WTC11 (cell line): ENCODE data around the gene PLCG2. TPM values are rescaled to one million over a fixed set of nuclear protein-coding genes. Genes with fewer than 3 reads are reported as not detected.

Source experiments
- ATAC-seq: fragments of 200-7000 bp; cut with Tn5 transposase; 2 replicates; pipeline ENCODE4 v1.10.0; 2021; ENCODE audit warnings: mild to moderate bottlenecking, moderate library complexity
- CTCF ChIA-PET: fragments of 300-600 bp; sonication (Branson Sonifier 250); formaldehyde crosslinking; loops from one replicate; lab custom pipeline; 2021; ENCODE audit warnings: antibody characterized with exemption; lab: Charles Lee
- POLR2A ChIA-PET: fragments of 350-600 bp; sonication (Branson Sonifier 250); formaldehyde crosslinking; loops from one replicate; lab custom pipeline; 2021; ENCODE audit warnings: antibody characterized with exemption; lab: Charles Lee
- DNase-seq: peaks from one replicate; pipeline ENCODE4 v3.0.0; 2021; ENCODE audit warnings: low spot score
- H3K27ac Mint-ChIP-seq: 2 replicates; pipeline ENCODE4 v1.8.0; 2021; ENCODE audit warnings: mixed read lengths
- H3K27me3 Mint-ChIP-seq: 2 replicates; pipeline ENCODE4 v1.8.0; 2021; ENCODE audit warnings: low read depth, mild to moderate bottlenecking, moderate library complexity, mixed read lengths
- H3K36me3 Mint-ChIP-seq: 2 replicates; pipeline ENCODE4 v1.8.0; 2021; ENCODE audit warnings: mixed read lengths
- H3K4me1 Mint-ChIP-seq: 2 replicates; pipeline ENCODE4 v1.8.0; 2022; ENCODE audit warnings: mixed read lengths
- H3K4me3 Mint-ChIP-seq: 2 replicates; pipeline ENCODE4 v1.8.0; 2021; ENCODE audit warnings: mild to moderate bottlenecking, moderate library complexity, mixed read lengths
- H3K9me3 Mint-ChIP-seq: 2 replicates; pipeline ENCODE4 v1.8.0; 2021; ENCODE audit warnings: mixed read lengths
- ATF1 ChIP-seq: sonication (generic); formaldehyde crosslinking; IDR thresholded peaks from 2 replicates; pipeline ENCODE4 v1.8.1; 2023; ENCODE audit warnings: mild to moderate bottlenecking, moderate library complexity, missing genetic modification reagents
- FOXJ3 ChIP-seq: sonication (generic); formaldehyde crosslinking; IDR thresholded peaks from 2 replicates; pipeline ENCODE4 v1.9.0; 2021; ENCODE audit warnings: missing genetic modification reagents, mild to moderate bottlenecking, borderline replicate concordance
- GABPB1 ChIP-seq: sonication (generic); formaldehyde crosslinking; IDR thresholded peaks from 2 replicates; pipeline ENCODE4 v1.8.1; 2023; ENCODE audit warnings: mild to moderate bottlenecking, missing genetic modification reagents
- NFYB ChIP-seq: sonication (generic); formaldehyde crosslinking; conservative IDR thresholded peaks from 2 replicates; pipeline ENCODE4 v1.8.0; 2022; ENCODE audit warnings: low read depth, missing genetic modification reagents
- NR1H2 ChIP-seq: sonication (generic); formaldehyde crosslinking; IDR thresholded peaks from 2 replicates; pipeline ENCODE4 v1.9.0; 2021; ENCODE audit warnings: mild to moderate bottlenecking, moderate library complexity, missing genetic modification reagents
- TCF7 ChIP-seq: sonication (generic); formaldehyde crosslinking; IDR thresholded peaks from 2 replicates; pipeline ENCODE4 v1.8.0; 2022; ENCODE audit warnings: mild to moderate bottlenecking, low read depth, missing genetic modification reagents, moderate library complexity
- TEAD1 ChIP-seq: sonication (generic); formaldehyde crosslinking; IDR thresholded peaks from 2 replicates; pipeline ENCODE4 v1.8.0; 2022; ENCODE audit warnings: mild to moderate bottlenecking, missing genetic modification reagents
- TP53 ChIP-seq: sonication (generic); formaldehyde crosslinking; IDR thresholded peaks from 2 replicates; pipeline ENCODE4 v1.8.1; 2023; ENCODE audit warnings: mild to moderate bottlenecking, missing genetic modification reagents
- ZNF232 ChIP-seq: sonication (generic); formaldehyde crosslinking; IDR thresholded peaks from 2 replicates; pipeline ENCODE4 v1.8.0; 2022; ENCODE audit warnings: mild to moderate bottlenecking, missing genetic modification reagents
- ZNF396 ChIP-seq: fragments of 250-450 bp; sonication (Bioruptor Pico); IDR thresholded peaks from 2 replicates; pipeline ENCODE4 v1.8.0; 2021; ENCODE audit warnings: mild to moderate bottlenecking, moderate library complexity, borderline replicate concordance
- total RNA-seq: library from RNA; stranded (reverse); gene quantifications from 3 replicates; pipeline ENCODE4 v1.2.3, GENCODE V29; 2021
- TF ChIP-seq, protein P1 (sequence below): sonication (generic); formaldehyde crosslinking; IDR thresholded peaks from 2 replicates; pipeline ENCODE4 v1.8.0; 2022; ENCODE audit warnings: missing genetic modification reagents
- TF ChIP-seq, protein P2 (sequence below): sonication (generic); formaldehyde crosslinking; IDR thresholded peaks from 2 replicates; pipeline ENCODE4 v1.8.0; 2023; ENCODE audit warnings: missing genetic modification reagents
- TF ChIP-seq, protein P3 (sequence below): fragments of 250-450 bp; sonication (Bioruptor Pico); IDR thresholded peaks from 2 replicates; pipeline ENCODE4 v1.9.0; 2021; ENCODE audit warnings: mild to moderate bottlenecking

The PLCG2 gene
- total RNA-seq, 1 experiment from 2014 or later: 7.0 TPM

DNA sequence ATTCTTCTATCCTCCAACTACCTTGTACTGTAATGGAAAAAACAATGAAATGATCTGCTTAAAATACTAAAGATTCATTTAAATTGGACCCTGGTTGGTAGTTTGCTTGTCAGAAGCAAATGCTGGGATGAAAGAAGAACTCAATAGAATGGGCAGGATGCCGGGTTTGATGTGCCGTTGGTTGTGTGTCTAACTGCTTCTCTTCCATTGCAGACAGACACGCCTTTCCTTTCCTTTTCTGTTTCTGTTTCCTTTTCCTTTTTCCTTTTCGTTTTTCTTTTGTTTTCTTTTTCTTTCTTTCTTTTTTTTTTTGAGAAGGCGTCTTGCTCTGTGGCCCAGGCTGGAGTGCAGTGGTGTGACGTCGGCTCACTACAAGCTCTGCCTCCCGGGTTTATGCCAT is 64.6 kb downstream of the PLCG2 start (continued):
- TF ChIP-seq, protein P1, sequence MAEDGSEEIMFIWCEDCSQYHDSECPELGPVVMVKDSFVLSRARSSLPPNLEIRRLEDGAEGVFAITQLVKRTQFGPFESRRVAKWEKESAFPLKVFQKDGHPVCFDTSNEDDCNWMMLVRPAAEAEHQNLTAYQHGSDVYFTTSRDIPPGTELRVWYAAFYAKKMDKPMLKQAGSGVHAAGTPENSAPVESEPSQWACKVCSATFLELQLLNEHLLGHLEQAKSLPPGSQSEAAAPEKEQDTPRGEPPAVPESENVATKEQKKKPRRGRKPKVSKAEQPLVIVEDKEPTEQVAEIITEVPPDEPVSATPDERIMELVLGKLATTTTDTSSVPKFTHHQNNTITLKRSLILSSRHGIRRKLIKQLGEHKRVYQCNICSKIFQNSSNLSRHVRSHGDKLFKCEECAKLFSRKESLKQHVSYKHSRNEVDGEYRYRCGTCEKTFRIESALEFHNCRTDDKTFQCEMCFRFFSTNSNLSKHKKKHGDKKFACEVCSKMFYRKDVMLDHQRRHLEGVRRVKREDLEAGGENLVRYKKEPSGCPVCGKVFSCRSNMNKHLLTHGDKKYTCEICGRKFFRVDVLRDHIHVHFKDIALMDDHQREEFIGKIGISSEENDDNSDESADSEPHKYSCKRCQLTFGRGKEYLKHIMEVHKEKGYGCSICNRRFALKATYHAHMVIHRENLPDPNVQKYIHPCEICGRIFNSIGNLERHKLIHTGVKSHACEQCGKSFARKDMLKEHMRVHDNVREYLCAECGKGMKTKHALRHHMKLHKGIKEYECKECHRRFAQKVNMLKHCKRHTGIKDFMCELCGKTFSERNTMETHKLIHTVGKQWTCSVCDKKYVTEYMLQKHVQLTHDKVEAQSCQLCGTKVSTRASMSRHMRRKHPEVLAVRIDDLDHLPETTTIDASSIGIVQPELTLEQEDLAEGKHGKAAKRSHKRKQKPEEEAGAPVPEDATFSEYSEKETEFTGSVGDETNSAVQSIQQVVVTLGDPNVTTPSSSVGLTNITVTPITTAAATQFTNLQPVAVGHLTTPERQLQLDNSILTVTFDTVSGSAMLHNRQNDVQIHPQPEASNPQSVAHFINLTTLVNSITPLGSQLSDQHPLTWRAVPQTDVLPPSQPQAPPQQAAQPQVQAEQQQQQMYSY: no peak
- TF ChIP-seq, protein P2, sequence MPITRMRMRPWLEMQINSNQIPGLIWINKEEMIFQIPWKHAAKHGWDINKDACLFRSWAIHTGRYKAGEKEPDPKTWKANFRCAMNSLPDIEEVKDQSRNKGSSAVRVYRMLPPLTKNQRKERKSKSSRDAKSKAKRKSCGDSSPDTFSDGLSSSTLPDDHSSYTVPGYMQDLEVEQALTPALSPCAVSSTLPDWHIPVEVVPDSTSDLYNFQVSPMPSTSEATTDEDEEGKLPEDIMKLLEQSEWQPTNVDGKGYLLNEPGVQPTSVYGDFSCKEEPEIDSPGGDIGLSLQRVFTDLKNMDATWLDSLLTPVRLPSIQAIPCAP (CRISPR knock-in tag): no peak

DNA sequence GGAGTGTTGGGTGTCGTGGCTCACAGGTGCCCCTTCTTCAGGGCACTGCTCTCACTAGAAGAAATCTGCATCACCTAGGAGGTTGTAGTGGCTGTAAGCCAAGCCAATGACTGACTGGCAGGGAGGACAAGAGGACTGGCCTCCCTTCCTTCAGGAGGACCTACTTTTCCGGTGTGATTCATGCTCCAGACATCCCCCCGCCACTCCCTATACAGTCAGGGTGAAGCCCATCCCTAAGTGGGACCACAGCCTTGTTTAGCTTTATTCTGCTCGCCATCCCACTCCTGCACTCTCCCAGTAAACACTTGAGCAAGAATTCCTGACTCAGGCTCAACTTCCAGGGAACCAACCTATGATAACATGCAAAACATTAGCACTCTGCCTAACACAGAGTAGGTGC is 67.0 kb downstream of the PLCG2 start:
- Mint-ChIP-seq H3K4me3 (no peak overlapping the region), H3K27me3 (no peaks in the 10 kb centered on the region), H3K36me3 (no peaks in the 10 kb centered on the region), H3K4me1 (peaks cover 14% of the 10 kb centered on the region), H3K27ac (no peak overlapping the region), H3K9me3 (no peaks in the 10 kb centered on the region)
- DNase-seq: no peak
- ChIA-PET POLR2A (no interaction called here), CTCF (interaction anchor here (2.6 kb wide), 1 partner anchor 10 kb away, joined by 10 read pairs; no protein-coding TSS in a partner anchor)
- no peak for ATAC-seq
- TF ChIP-seq TP53 (CRISPR knock-in tag): no peak
- no peak for TF ChIP-seq TEAD1 (CRISPR knock-in tag)
- no peak for TF ChIP-seq ATF1 (CRISPR knock-in tag)
- no peak for TF ChIP-seq GABPB1
- TF ChIP-seq FOXJ3 (CRISPR knock-in tag): no peak

DNA sequence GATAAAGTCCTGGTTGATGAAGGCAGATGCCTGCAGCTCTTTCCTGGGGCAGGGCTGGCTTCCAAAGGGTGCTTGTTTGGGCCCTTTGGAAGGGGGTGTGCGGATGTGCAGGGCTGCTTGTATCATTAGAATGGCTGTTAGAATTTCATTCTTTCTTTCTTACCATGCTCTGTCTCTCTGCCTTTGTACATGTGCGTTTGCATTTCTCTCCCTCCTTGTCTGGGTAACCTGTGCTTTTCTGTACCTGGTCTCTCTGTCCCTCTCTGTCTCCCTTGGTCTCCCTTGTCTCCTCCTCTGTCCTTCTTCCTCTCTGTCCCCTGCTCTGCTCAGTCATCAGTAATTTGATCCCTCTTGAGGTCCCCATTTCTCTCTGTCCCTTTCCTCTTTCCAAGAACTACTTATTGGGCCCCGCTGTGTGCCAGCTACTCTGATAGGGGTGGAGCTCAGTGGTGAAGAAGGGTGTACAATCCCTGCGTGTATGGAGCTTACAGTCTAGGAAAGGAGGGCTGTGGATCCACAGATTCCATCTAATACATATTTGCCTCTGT is 69.3 kb downstream of the PLCG2 start:
- ChIA-PET POLR2A (no interaction called here), CTCF (interaction anchor here (1.2 kb wide), 1 partner anchor 28 kb away, joined by 3 read pairs; no protein-coding TSS in a partner anchor)
- Mint-ChIP-seq H3K27me3 (no peaks in the 10 kb centered on the region), H3K36me3 (no peaks in the 10 kb centered on the region), H3K27ac (no peak overlapping the region), H3K9me3 (no peaks in the 10 kb centered on the region), H3K4me1 (peaks cover 8% of the 10 kb centered on the region), H3K4me3 (no peak overlapping the region)
- peak; percentile 38 for ATAC-seq
- no peak for TF ChIP-seq TCF7 (CRISPR knock-in tag)
- no peak for TF ChIP-seq NFYB
- TF ChIP-seq NR1H2 (CRISPR knock-in tag): no peak
- TF ChIP-seq, protein P1: no peak
- TF ChIP-seq ZNF232 (CRISPR knock-in tag): no peak
- TF ChIP-seq, protein P2 (CRISPR knock-in tag): no peak
- TF ChIP-seq ZNF396: no peak
- TF ChIP-seq, protein P3, sequence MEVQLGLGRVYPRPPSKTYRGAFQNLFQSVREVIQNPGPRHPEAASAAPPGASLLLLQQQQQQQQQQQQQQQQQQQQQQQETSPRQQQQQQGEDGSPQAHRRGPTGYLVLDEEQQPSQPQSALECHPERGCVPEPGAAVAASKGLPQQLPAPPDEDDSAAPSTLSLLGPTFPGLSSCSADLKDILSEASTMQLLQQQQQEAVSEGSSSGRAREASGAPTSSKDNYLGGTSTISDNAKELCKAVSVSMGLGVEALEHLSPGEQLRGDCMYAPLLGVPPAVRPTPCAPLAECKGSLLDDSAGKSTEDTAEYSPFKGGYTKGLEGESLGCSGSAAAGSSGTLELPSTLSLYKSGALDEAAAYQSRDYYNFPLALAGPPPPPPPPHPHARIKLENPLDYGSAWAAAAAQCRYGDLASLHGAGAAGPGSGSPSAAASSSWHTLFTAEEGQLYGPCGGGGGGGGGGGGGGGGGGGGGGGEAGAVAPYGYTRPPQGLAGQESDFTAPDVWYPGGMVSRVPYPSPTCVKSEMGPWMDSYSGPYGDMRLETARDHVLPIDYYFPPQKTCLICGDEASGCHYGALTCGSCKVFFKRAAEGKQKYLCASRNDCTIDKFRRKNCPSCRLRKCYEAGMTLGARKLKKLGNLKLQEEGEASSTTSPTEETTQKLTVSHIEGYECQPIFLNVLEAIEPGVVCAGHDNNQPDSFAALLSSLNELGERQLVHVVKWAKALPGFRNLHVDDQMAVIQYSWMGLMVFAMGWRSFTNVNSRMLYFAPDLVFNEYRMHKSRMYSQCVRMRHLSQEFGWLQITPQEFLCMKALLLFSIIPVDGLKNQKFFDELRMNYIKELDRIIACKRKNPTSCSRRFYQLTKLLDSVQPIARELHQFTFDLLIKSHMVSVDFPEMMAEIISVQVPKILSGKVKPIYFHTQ: no peak
- TF ChIP-seq, all 79 proteins: peak for 0
- no peak for DNase-seq
